Measurements from ENCODE around the gene CHAC1. TPM values are rescaled to one million over a fixed set of nuclear protein-coding genes. Genes with fewer than 3 reads are reported as not detected.
A peak's percentile ranks its signal among the peaks of the same experiment; 100 is the strongest.

Gene CHAC1
- total RNA-seq, 1 donor from 2014 or later, result 24.7 TPM

DNA sequence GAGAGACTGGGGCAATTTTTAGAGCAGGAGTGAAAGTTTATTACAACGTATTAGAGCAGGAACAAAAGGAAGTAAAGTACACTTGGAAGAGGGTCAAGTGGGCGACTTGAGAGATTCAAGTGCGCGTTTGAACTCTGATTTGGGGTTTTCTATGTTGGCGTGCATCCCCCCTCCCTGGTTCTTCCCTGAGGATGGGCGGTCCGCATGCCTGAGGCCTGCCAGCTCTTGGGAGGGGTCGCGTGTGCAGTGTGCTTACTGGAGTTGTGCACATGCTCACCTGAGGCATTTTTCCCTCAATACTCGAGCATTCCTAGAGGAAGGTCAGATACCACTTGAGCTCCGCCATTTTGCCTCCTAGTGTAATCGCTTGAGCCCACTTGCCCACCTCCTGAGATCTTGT is 10.4 kb upstream of the CHAC1 start:
- H3K27me3 ChIP-seq (ENCODE audit: control insufficient read depth, insufficient read depth, low read length), result peaks cover 9% of the 10 kb centered on the region
- H3K36me3 ChIP-seq (ENCODE audit: control insufficient read depth, insufficient read depth, low read length), result no peaks in the 10 kb centered on the region
- TF ChIP-seq, protein P1, sequence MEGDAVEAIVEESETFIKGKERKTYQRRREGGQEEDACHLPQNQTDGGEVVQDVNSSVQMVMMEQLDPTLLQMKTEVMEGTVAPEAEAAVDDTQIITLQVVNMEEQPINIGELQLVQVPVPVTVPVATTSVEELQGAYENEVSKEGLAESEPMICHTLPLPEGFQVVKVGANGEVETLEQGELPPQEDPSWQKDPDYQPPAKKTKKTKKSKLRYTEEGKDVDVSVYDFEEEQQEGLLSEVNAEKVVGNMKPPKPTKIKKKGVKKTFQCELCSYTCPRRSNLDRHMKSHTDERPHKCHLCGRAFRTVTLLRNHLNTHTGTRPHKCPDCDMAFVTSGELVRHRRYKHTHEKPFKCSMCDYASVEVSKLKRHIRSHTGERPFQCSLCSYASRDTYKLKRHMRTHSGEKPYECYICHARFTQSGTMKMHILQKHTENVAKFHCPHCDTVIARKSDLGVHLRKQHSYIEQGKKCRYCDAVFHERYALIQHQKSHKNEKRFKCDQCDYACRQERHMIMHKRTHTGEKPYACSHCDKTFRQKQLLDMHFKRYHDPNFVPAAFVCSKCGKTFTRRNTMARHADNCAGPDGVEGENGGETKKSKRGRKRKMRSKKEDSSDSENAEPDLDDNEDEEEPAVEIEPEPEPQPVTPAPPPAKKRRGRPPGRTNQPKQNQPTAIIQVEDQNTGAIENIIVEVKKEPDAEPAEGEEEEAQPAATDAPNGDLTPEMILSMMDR (IDR thresholded peaks at IDR 0.05; ENCODE audit: insufficient read depth, low read length, severe bottlenecking), result no peak
- no peak for FAIRE-seq
- DNase-seq (ENCODE audit: low read depth), result no peak
- H3K4me3 ChIP-seq (ENCODE audit: low read depth, low read length), result no peak overlapping the region

DNA sequence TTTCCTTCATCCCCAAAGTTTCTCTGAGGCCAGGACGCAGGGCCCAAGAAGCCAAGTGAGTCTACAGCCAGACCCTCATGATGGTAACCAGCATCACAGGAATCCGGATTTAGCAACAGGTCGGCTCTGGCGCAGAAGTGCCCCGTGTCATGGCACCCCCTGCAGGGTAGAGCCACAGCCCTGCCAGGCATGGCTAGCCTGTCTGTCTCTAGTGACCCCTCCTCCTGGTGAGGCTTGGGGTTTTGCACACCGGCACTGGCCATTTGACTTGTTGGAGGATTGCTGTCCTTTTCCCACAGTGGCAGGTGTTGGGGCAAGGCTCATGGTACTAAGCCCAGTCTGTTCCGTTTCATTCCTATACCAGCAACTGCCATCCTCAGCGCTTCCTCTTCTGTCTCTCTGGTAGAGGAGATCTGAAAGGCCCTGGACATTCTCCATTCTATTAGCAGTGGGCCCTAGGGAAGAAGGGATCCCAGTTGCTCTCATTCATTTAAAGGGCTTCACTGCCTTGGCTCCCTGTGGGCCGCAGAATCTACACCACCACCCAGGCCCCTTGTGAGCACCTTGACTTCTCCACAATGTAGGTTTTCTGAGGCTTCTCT is 9.4 kb upstream of the CHAC1 start:
- Histone ChIP-seq H3K36me3 (ENCODE audit: control insufficient read depth, insufficient read depth, low read length) (no peaks in the 10 kb centered on the region), H3K27me3 (ENCODE audit: control insufficient read depth, insufficient read depth, low read length) (peaks cover 9% of the 10 kb centered on the region), H3K4me3 (ENCODE audit: low read depth, low read length) (no peak overlapping the region)
- FAIRE-seq, result no peak
- no peak for DNase-seq (ENCODE audit: low read depth)
- TF ChIP-seq, protein P1 (IDR thresholded peaks at IDR 0.05; ENCODE audit: insufficient read depth, low read length, severe bottlenecking), result no peak

DNA sequence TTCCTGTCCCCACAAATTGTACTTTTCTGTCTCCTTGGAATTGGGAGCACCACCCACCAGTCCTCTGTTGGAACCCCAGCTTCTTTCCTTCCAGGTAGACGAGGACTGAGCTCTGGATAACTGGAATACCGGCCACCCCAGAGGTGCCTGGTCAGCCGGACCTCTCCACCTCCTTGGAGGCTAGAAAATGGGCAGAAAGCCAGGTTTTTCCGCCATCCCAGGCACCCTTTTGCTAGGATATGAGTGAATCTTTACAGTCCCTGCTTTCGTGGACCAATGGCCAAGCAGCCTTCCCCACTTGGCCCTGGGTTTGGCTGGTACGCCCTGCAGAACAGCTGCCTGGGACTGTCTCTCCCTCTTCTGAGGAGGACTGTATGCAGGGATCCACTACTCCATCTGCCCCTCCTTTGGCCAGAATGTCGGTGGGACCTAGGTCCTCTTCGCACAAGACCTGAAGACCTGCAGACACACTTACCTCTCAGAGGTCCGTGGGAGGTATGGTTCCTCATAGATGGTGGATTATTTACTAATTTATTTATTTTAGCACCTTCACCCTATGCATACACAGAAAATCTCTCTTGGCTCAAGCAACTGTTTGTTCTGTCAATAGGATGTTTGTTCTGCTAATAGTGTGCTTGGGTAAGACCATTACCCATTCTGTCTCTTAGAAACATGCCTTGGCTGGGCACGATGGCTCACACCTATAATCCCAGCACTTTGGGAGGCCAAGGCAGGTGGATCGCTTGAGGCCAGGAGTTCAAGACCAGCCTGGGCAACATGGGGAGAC is 8.6 kb upstream of the CHAC1 start:
- DNase-seq (ENCODE audit: low read depth) (no peak), FAIRE-seq (no peak)
- TF ChIP-seq, protein P1 (IDR thresholded peaks at IDR 0.05; ENCODE audit: insufficient read depth, low read length, severe bottlenecking), result no peak
- H3K4me3 ChIP-seq (ENCODE audit: low read depth, low read length), result no peak overlapping the region
- H3K27me3 ChIP-seq (ENCODE audit: control insufficient read depth, insufficient read depth, low read length), result peaks cover 9% of the 10 kb centered on the region
- no peaks in the 10 kb centered on the region for H3K36me3 ChIP-seq (ENCODE audit: control insufficient read depth, insufficient read depth, low read length)

DNA sequence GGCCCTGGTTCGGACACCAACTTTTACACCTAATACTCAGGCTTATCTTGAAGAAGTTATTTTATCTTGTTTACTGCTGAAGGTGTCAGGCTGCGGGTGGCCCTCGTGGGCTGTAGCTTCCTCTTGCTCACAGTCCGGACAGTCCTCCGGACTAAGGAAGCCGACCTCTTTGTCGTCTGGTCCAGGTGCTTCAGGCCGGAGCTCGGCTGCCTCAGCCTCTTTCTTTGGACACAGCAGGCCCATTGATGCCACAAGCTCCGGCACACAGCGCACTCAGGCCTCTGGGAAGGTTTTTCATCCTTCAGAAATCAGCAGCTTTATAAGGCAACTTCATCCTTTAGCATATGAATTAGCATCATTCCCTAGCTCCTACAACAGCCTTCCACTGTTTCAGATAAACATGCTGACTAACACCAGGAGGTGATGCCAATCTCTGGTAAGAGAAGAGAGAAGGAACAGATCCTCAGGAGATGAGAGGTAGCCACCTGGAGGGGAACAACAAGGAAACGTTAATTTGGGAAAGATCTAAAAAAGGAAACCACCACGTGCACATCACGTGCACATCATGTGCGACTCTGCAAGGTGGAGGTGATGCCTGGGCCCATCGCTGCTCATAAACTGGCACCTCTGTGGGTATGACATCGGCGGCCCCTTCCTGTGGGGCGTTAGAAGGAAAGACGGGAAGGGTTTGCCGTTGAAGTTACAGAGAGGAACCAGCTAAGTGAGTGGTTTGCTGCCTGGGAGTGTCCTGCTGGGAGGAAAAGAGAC is 4.4 kb upstream of the CHAC1 start:
- FAIRE-seq (no peak), DNase-seq (ENCODE audit: low read depth) (no peak)

DNA sequence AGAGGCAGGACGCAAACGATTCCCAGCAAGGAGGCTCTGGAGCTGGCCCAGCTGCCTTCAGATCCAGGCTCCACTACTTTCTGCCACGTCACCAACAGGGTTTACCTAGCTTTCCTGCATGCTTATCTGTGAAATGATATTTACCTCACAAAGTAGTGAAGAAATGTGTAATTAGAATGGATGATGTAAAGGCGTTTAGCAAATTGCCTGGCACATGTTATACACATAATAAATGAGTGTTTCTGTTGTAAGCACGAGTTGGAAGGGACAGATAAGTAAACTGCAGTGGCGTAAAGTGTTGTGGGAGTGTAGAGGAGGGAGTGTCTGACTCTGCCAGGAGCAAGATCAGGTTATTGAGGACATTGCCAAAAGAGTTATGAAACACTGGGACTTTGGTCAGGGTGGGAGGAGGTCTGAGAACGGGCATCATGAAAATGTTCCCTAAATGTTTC is 3.5 kb upstream of the CHAC1 start:
- H3K4me3 ChIP-seq (ENCODE audit: low read depth, low read length), result no peak overlapping the region
- peak; percentile 29 for DNase-seq (ENCODE audit: low read depth)
- H3K36me3 ChIP-seq (ENCODE audit: control insufficient read depth, insufficient read depth, low read length), result peaks cover 3% of the 10 kb centered on the region
- TF ChIP-seq, protein P1 (IDR thresholded peaks at IDR 0.05; ENCODE audit: insufficient read depth, low read length, severe bottlenecking), result no peak
- peaks cover 3% of the 10 kb centered on the region for H3K27me3 ChIP-seq (ENCODE audit: control insufficient read depth, insufficient read depth, low read length)
- no peak for FAIRE-seq

More for the DNA sequence above, 4.4 kb upstream of the CHAC1 start:
- Histone ChIP-seq H3K36me3 (ENCODE audit: control insufficient read depth, insufficient read depth, low read length) (peaks cover 1% of the 10 kb centered on the region), H3K27me3 (ENCODE audit: control insufficient read depth, insufficient read depth, low read length) (peaks cover 3% of the 10 kb centered on the region), H3K4me3 (ENCODE audit: low read depth, low read length) (no peak overlapping the region)
- TF ChIP-seq, protein P1 (IDR thresholded peaks at IDR 0.05; ENCODE audit: insufficient read depth, low read length, severe bottlenecking), result no peak
